ENCODE data around the gene DDX17. TPM values are rescaled to one million over a fixed set of nuclear protein-coding genes. Genes with fewer than 3 reads are reported as not detected.
A peak's percentile ranks its signal among the peaks of the same experiment; 100 is the strongest.

DDX17 gene
- total and polyA plus RNA-seq, 9 of the 15 experiments (the other 6 are each of a cell fraction or from before 2014, with no cell fraction given) = 17.6 to 421 (median 189) TPM

GRCh38 chr22:38455530-38456271, 50.4 kb downstream of the DDX17 start (continued):
- TF ChIP-seq ZBED1 (IDR thresholded peaks at IDR 0.05) = no peak
- TF ChIP-seq GMEB1 (CRISPR knock-in tag; IDR thresholded peaks at IDR 0.05) = no peak
- no peak for TF ChIP-seq USF2 (CRISPR knock-in tag; IDR thresholded peaks at IDR 0.05)
- TF ChIP-seq PHF8 (IDR thresholded peaks at IDR 0.05; ENCODE audit: borderline replicate concordance, low read length) = peak; percentile 41; the same call in 1 of the 2 replicates
- TF ChIP-seq RBM22 (IDR thresholded peaks at IDR 0.05; ENCODE audit: low read depth, low read length, poor library complexity, severe bottlenecking) = peak; percentile 30
- TF ChIP-seq, protein P1, sequence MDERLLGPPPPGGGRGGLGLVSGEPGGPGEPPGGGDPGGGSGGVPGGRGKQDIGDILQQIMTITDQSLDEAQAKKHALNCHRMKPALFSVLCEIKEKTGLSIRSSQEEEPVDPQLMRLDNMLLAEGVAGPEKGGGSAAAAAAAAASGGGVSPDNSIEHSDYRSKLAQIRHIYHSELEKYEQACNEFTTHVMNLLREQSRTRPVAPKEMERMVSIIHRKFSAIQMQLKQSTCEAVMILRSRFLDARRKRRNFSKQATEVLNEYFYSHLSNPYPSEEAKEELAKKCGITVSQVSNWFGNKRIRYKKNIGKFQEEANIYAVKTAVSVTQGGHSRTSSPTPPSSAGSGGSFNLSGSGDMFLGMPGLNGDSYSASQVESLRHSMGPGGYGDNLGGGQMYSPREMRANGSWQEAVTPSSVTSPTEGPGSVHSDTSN (CRISPR knock-in tag; IDR thresholded peaks at IDR 0.05; ENCODE audit: low read depth) = no peak
- TF ChIP-seq, protein P1 (tag; conservative IDR thresholded peaks at IDR 0.05; ENCODE audit: low read depth) = no peak
- no peak for TF ChIP-seq SFPQ (IDR thresholded peaks at IDR 0.05; ENCODE audit: low read depth, low read length)
- 0 out of 2 replicates have a peak, but pooled peaks have one; percentile 62 for TF ChIP-seq GATAD2B (IDR thresholded peaks at IDR 0.05; ENCODE audit: borderline replicate concordance)
- TF ChIP-seq TAF15 (IDR thresholded peaks at IDR 0.05; ENCODE audit: low read depth, low read length) = no peak
- TF ChIP-seq PRMT5 (CRISPR knock-in tag; IDR thresholded peaks at IDR 0.05) = no peak
- TF ChIP-seq, protein P2, sequence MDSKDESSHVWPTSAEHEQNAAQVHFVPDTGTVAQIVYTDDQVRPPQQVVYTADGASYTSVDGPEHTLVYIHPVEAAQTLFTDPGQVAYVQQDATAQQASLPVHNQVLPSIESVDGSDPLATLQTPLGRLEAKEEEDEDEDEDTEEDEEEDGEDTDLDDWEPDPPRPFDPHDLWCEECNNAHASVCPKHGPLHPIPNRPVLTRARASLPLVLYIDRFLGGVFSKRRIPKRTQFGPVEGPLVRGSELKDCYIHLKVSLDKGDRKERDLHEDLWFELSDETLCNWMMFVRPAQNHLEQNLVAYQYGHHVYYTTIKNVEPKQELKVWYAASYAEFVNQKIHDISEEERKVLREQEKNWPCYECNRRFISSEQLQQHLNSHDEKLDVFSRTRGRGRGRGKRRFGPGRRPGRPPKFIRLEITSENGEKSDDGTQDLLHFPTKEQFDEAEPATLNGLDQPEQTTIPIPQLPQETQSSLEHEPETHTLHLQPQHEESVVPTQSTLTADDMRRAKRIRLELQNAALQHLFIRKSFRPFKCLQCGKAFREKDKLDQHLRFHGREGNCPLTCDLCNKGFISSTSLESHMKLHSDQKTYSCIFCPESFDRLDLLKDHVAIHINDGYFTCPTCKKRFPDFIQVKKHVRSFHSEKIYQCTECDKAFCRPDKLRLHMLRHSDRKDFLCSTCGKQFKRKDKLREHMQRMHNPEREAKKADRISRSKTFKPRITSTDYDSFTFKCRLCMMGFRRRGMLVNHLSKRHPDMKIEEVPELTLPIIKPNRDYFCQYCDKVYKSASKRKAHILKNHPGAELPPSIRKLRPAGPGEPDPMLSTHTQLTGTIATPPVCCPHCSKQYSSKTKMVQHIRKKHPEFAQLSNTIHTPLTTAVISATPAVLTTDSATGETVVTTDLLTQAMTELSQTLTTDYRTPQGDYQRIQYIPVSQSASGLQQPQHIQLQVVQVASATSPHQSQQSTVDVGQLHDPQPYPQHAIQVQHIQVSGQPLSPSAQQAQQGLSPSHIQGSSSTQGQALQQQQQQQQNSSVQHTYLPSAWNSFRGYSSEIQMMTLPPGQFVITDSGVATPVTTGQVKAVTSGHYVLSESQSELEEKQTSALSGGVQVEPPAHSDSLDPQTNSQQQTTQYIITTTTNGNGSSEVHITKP (IDR thresholded peaks at IDR 0.05; ENCODE audit: partially characterized antibody) = peak; percentile 25
